Glutamatergic neuron (in vitro differentiated cells): ENCODE data around the gene NFIX. TPM values are rescaled to one million over a fixed set of nuclear protein-coding genes. Genes with fewer than 3 reads are reported as not detected.
A peak's percentile ranks its signal among the peaks of the same experiment; 100 is the strongest.

Experiments
- DNase-seq: peaks from one replicate; pipeline ENCODE4 v3.0.0; 2022
- H3K27ac Mint-ChIP-seq: one replicate; pipeline ENCODE4 v1.8.0; 2020; ENCODE audit warnings: mild to moderate bottlenecking, mixed read lengths, inconsistent platforms; ENCODE audit not compliant: unreplicated experiment
- H3K27me3 Mint-ChIP-seq: one replicate; pipeline ENCODE4 v1.8.0; 2020; ENCODE audit warnings: mild to moderate bottlenecking, moderate library complexity, mixed read lengths, inconsistent platforms; ENCODE audit not compliant: unreplicated experiment
- H3K36me3 Mint-ChIP-seq: one replicate; pipeline ENCODE4 v1.8.0; 2020; ENCODE audit warnings: mild to moderate bottlenecking, mixed read lengths, inconsistent platforms; ENCODE audit not compliant: unreplicated experiment
- H3K4me1 Mint-ChIP-seq: one replicate; pipeline ENCODE4 v1.8.0; 2020; ENCODE audit warnings: mild to moderate bottlenecking, low read depth, mixed read lengths, inconsistent platforms; ENCODE audit not compliant: unreplicated experiment
- H3K4me3 Mint-ChIP-seq: one replicate; pipeline ENCODE4 v1.8.0; 2020; ENCODE audit warnings: mild to moderate bottlenecking, mixed read lengths, inconsistent platforms; ENCODE audit not compliant: unreplicated experiment
- H3K9me3 Mint-ChIP-seq: one replicate; pipeline ENCODE4 v1.8.0; 2020; ENCODE audit warnings: mild to moderate bottlenecking, moderate library complexity, mixed read lengths, inconsistent platforms; ENCODE audit not compliant: unreplicated experiment
- long read RNA-seq: library from polyadenylated mRNA; unstranded; transcript quantifications from one replicate; pipeline ENCODE4 v2.0.0, GENCODE V29; 2020; ENCODE audit not compliant: unreplicated experiment
- total RNA-seq: library from RNA; stranded (reverse); fragmentation: NEBNext Ultra II Directional; extraction: Animal tissue kit (Norgen Biotek cat#: 25700); gene quantifications from one replicate; pipeline ENCODE4 v1.2.1, GENCODE V29; 2021; ENCODE audit not compliant: unreplicated experiment
- TF ChIP-seq, protein P1 (sequence below): fragments of 200-600 bp; sonication (generic); IDR thresholded peaks from one replicate; pipeline ENCODE4 v1.5.0; 2021; ENCODE audit not compliant: partially characterized antibody, unreplicated experiment

NFIX gene
- total RNA-seq = 2.4 TPM
- long read RNA-seq, partial matches to known transcripts = 0 of 1 reads
- long read RNA-seq, other reads (novel, unspliced or antisense) = 1 of 1 reads

DNA sequence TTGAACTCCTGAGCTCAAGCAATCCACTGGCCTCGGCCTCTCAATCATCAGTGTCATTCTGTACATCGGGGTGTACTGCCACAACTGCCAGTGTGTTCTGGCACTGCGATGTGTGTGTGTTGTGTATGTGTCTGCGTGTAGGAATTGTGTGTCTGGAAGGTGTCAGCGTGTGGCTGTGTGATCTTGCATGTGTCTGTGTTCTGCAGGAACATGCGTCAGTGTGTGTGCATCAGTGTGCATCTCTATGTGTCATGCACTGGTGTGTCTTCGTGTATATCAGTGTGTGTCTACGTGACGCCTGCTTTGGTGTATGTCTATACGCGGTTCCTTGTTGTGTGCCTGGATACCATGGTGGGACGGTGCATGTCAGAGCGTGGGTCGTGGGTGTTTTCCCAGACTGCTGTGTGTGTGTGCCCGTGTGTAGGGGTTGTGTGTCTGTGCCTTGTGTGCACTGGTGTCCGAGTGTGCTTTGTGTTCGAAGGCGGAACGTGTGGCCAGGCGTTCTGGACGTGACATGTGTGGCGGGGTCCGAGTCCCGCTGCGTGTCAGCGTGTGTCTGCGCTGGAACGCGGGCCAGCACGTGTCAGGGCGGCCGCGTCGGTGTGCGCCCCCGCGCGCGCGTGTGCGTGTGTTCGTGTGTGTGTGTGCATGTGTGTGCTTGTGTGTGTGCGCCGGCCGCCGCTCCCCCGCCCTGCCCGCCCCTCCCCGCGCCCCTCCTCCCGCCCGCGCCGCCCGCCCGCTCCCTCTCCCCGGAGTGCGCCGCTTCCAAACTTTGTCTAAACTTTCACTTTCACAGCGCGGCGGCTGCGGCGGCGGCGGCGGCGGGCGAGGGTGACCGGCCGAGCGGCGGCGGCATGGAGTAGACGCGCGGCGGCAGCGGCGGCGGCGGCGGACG lies at the start of gene NFIX:
Gene NFIX, plus strand, starts transcription at position 775 of the 895 bp plus-strand sequence. CDS start 363 bp downstream, outside the sequence.
- Mint-ChIP-seq H3K36me3 (peaks cover 10% of the 10 kb centered on the region), H3K4me3 (peak within 1 kb of the TSS; percentile 95), H3K27me3 (peaks cover 41% of the 10 kb centered on the region), H3K27ac (no peak within 1 kb of the TSS), H3K9me3 (peaks cover 15% of the 10 kb centered on the region), H3K4me1 (peaks cover 3% of the 10 kb centered on the region)
- TF ChIP-seq, protein P1, sequence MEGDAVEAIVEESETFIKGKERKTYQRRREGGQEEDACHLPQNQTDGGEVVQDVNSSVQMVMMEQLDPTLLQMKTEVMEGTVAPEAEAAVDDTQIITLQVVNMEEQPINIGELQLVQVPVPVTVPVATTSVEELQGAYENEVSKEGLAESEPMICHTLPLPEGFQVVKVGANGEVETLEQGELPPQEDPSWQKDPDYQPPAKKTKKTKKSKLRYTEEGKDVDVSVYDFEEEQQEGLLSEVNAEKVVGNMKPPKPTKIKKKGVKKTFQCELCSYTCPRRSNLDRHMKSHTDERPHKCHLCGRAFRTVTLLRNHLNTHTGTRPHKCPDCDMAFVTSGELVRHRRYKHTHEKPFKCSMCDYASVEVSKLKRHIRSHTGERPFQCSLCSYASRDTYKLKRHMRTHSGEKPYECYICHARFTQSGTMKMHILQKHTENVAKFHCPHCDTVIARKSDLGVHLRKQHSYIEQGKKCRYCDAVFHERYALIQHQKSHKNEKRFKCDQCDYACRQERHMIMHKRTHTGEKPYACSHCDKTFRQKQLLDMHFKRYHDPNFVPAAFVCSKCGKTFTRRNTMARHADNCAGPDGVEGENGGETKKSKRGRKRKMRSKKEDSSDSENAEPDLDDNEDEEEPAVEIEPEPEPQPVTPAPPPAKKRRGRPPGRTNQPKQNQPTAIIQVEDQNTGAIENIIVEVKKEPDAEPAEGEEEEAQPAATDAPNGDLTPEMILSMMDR = no peak
- no peak for DNase-seq

DNA sequence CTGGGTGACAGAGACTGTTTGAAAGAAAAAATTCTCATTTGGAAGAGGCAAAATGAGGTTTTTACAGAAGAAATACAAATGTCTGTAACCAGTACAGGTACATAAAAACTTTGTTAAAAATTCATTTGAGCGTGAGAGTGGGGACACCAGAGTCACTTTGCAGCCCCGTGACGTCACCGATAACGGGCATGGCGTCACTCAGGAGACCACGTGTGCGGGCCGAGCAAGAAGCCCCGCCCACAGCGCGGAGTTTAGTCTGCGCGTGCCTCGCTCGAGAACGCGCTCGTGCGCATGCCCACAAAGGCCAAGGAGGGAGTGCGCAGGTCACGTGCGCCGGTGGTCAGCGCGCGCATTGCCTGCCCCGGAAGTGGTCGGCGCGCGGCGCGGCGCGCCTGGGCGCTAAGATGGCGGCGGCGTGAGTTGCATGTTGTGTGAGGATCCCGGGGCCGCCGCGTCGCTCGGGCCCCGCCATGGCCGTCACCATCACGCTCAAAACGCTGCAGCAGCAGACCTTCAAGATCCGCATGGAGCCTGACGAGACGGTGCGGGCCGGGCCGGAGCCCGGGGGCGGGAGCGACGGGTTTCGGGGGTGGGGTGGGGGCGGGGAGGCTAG lies 49.7 kb upstream of the NFIX start, which contains the start of gene RAD23A:
Gene RAD23A, plus strand, starts transcription at position 384 of the 613 bp plus-strand sequence. Its CDS starts 87 bp downstream, at position 471.
- Mint-ChIP-seq H3K9me3 (peaks cover 19% of the 10 kb centered on the region), H3K27ac (peak within 1 kb of the TSS; percentile 84), H3K27me3 (peaks cover 14% of the 10 kb centered on the region), H3K4me1 (peaks cover 12% of the 10 kb centered on the region), H3K36me3 (no peaks in the 10 kb centered on the region), H3K4me3 (peak within 1 kb of the TSS; percentile 92)
- TF ChIP-seq, protein P1 = no peak
- DNase-seq = peak; percentile 100

DNA sequence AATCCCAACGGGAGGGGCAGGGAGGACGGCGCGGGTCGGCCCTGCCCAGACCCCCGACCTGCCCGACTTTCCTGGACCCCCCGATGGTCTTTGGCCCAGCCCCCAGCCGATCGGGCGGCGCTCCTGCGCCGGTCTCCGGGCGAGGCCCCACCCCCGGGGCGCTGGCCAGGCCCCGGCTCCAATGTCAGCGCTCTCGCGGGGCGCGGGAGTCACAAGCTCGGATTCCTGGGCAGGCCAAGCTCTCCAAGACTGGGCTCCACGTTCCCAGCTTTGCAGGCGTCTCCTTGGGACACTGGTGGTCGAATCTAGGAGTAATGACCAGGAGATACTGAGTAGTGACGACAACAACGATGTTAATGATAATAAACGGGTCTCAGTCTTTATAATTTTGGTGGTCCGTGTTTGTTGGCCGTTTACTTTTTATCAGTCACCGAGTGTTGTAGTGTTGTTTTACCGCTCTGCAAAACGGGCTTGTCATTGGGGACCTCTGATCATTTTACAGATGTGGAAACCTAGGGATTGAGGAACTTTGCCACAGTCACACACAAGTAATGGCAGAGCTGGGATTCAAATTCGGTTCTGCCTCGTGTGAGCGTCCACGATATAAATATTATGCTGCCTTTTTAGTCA lies 49.1 kb upstream of the NFIX start:
- peak overlapping the region; percentile 82 for H3K27ac Mint-ChIP-seq
- no peaks in the 10 kb centered on the region for H3K36me3 Mint-ChIP-seq
- peak overlapping the region; percentile 92 for H3K4me3 Mint-ChIP-seq
- peaks cover 19% of the 10 kb centered on the region for H3K9me3 Mint-ChIP-seq
- H3K4me1 Mint-ChIP-seq = peaks cover 12% of the 10 kb centered on the region
- peak; percentile 79 for DNase-seq
- TF ChIP-seq, protein P1 = no peak
- peaks cover 14% of the 10 kb centered on the region for H3K27me3 Mint-ChIP-seq

DNA sequence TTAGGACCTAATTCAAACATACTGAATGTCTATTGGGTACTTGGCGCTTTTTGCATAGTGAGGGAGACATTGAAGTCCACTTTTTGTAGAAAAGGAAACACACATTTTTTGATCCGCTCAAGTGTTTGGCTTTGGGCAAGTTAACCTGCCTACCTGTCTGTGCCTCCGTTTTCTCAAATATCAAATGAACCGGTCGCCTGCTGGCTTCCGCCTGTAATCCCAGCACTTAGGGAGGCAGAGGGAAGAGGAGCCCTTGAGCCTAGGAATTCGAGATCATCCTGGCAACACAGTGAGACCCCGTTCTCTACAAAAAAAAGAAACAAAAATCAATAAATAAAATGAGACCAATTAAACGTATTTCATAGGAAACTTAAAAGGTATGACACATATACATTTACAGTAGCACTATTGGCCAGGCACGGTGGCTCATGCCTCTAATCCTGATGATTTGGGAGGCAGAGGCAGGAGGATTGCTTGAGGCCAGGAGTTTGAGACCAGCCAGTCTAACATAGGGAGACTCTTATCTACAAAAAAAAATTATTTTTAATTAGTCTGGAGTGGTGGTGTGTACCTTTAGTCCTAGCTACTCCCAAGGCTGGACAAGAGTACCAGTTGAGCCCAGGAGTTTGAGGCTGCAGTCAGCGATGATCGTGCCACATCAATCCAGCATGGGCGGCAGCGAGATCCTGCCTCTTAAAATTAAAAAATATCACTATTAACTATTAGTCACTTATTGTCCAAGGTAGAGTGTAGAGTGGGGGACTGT lies 48.4 kb upstream of the NFIX start:
- peak overlapping the region; percentile 92 for H3K4me3 Mint-ChIP-seq
- peaks cover 17% of the 10 kb centered on the region for H3K27me3 Mint-ChIP-seq
- H3K36me3 Mint-ChIP-seq = no peaks in the 10 kb centered on the region
- peaks cover 12% of the 10 kb centered on the region for H3K4me1 Mint-ChIP-seq
- H3K27ac Mint-ChIP-seq = peak overlapping the region; percentile 82
- TF ChIP-seq, protein P1 = no peak
- DNase-seq = no peak
- peaks cover 21% of the 10 kb centered on the region for H3K9me3 Mint-ChIP-seq
